ENCODE results near the gene MOBP. TPM values are rescaled to one million over a fixed set of nuclear protein-coding genes. Genes with fewer than 3 reads are reported as not detected.
A peak's percentile ranks its signal among the peaks of the same experiment; 100 is the strongest.
"Not testable (repeated sequence)": the region's sequence is repeated elsewhere in the genome, so short reads cannot be mapped to it uniquely, and the experiment has no call there.

MOBP gene
- total and polyA plus RNA-seq, 2 experiments from 2014 or later, result not detected

DNA sequence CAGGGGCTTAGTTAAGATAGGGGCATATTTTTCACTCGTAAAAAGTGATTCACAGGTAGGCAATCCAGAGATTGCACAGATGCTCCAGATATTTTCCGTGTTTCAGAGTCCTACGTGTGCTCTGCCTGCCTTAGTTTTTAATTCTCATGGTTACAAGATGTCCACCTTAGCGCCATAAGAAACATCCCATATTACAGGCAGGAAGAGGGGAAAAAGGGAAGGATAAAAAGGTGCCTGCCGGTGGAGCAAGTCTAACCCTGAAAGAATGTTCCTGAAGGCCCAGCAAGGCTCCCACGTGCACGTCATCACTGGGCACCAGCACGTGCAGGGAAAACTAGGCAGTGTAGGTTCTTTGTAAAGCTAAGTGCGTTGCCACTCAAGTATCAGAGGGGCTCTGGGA, 10.1 kb upstream of the MOBP start:
- H3K4me1 Mint-ChIP-seq, result peaks cover 6% of the 10 kb centered on the region; the same call in 2 of the 3 replicates
- no peak overlapping the region for H3K4me3 Mint-ChIP-seq
- Histone ChIP-seq H3K4me3 (no peak overlapping the region), H3K4me2 (no peak overlapping the region), H3K36me3 (ENCODE audit: insufficient read depth) (no peaks in the 10 kb centered on the region), H4K20me1 (replicated peaks; ENCODE audit: insufficient read depth) (no peaks in the 10 kb centered on the region), H3K27me3 (ENCODE audit: insufficient read depth) (no peaks in the 10 kb centered on the region), H3K79me2 (replicated peaks; ENCODE audit: insufficient read depth) (no peaks in the 10 kb centered on the region), H3K4me1 (ENCODE audit: insufficient read depth) (no peaks in the 10 kb centered on the region), H3K27ac (ENCODE audit: low read depth) (no peak overlapping the region), H2AFZ (0 out of 2 replicates have a peak overlapping the region, but pooled peaks have one; percentile 47), H3K9me2 (ENCODE audit: insufficient read depth) (peaks cover 3% of the 10 kb centered on the region; the same call in 1 of the 2 replicates), H3F3A (replicated peaks; ENCODE audit: low read depth) (no peaks in the 10 kb centered on the region)
- DNase-seq (ENCODE audit: low spot score), result no peak
- 0 out of 3 replicates have a peak, but pooled peaks cover 5% of the 10 kb centered on the region for H3K9me3 Mint-ChIP-seq
- peaks cover 4% of the 10 kb centered on the region for H3K27me3 Mint-ChIP-seq (ENCODE audit: insufficient read depth, low read depth, poor library complexity)
- H3K27ac Mint-ChIP-seq, result no peak overlapping the region
- H3K36me3 Mint-ChIP-seq (ENCODE audit: low read depth), result peaks cover 3% of the 10 kb centered on the region; the same call in 1 of the 3 replicates
- no peak for TF ChIP-seq ZNF331 (CRISPR knock-in tag; IDR thresholded peaks at IDR 0.05; ENCODE audit: low read depth)
- TF ChIP-seq NANOG (IDR thresholded peaks at IDR 0.05; ENCODE audit: borderline replicate concordance), result no peak
- TF ChIP-seq, protein P1, sequence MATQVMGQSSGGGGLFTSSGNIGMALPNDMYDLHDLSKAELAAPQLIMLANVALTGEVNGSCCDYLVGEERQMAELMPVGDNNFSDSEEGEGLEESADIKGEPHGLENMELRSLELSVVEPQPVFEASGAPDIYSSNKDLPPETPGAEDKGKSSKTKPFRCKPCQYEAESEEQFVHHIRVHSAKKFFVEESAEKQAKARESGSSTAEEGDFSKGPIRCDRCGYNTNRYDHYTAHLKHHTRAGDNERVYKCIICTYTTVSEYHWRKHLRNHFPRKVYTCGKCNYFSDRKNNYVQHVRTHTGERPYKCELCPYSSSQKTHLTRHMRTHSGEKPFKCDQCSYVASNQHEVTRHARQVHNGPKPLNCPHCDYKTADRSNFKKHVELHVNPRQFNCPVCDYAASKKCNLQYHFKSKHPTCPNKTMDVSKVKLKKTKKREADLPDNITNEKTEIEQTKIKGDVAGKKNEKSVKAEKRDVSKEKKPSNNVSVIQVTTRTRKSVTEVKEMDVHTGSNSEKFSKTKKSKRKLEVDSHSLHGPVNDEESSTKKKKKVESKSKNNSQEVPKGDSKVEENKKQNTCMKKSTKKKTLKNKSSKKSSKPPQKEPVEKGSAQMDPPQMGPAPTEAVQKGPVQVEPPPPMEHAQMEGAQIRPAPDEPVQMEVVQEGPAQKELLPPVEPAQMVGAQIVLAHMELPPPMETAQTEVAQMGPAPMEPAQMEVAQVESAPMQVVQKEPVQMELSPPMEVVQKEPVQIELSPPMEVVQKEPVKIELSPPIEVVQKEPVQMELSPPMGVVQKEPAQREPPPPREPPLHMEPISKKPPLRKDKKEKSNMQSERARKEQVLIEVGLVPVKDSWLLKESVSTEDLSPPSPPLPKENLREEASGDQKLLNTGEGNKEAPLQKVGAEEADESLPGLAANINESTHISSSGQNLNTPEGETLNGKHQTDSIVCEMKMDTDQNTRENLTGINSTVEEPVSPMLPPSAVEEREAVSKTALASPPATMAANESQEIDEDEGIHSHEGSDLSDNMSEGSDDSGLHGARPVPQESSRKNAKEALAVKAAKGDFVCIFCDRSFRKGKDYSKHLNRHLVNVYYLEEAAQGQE (IDR thresholded peaks at IDR 0.05; ENCODE audit: unreplicated experiment), result no peak
- no peak for TF ChIP-seq CREB1 (CRISPR knock-in tag; IDR thresholded peaks at IDR 0.05; ENCODE audit: low read depth)
- no peak for TF ChIP-seq EZH2phosphoT487 (IDR thresholded peaks at IDR 0.05; ENCODE audit: unreplicated experiment)
- TF ChIP-seq ZNF462 (CRISPR knock-in tag; IDR thresholded peaks at IDR 0.05), result no peak
- TF ChIP-seq EZH2 (IDR thresholded peaks at IDR 0.05; ENCODE audit: low read depth, unreplicated experiment), result no peak
- TF ChIP-seq JUNB (IDR thresholded peaks at IDR 0.05; ENCODE audit: unreplicated experiment), result no peak
- TF ChIP-seq POLR2AphosphoS5 (IDR thresholded peaks at IDR 0.05; ENCODE audit: low read depth), result no peak
- no peak for TF ChIP-seq ZNF114 (CRISPR knock-in tag; IDR thresholded peaks at IDR 0.05)
- ATAC-seq, result no peak

DNA sequence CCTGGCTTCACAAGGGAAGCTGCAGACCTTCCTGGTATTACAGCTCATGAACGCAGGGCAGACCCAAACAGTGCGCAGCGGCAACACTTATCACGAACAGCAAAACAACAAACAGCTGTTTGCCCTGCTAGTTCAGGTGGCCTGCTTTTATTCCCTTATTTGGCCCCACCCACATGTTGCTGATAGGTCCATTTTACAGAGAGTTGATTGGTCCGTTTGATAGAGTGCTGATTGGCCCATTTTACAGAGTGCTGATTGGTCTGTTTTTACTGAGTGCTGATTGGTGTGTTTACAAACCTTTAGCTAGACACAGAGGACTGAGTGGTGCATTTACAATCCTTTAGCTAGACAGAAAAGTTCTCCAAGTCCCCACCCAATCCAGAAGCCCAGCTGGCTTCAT, 8.9 kb upstream of the MOBP start:
- not testable (repeated sequence) for ATAC-seq; H3K27ac ChIP-seq (ENCODE audit: low read depth); H3K27me3 ChIP-seq (ENCODE audit: insufficient read depth); H3K27ac Mint-ChIP-seq; H3K4me3 Mint-ChIP-seq; H3K36me3 Mint-ChIP-seq (ENCODE audit: low read depth); H3K4me1 Mint-ChIP-seq; H3K79me2 ChIP-seq (replicated peaks; ENCODE audit: insufficient read depth); H3K4me1 ChIP-seq (ENCODE audit: insufficient read depth); H3K4me2 ChIP-seq; H3K4me3 ChIP-seq; H3K27me3 Mint-ChIP-seq (ENCODE audit: insufficient read depth, low read depth, poor library complexity); DNase-seq (ENCODE audit: low spot score); H4K20me1 ChIP-seq (replicated peaks; ENCODE audit: insufficient read depth); H3K9me3 Mint-ChIP-seq; H3K36me3 ChIP-seq (ENCODE audit: insufficient read depth); H3F3A ChIP-seq (replicated peaks; ENCODE audit: low read depth); H3K9me2 ChIP-seq (ENCODE audit: insufficient read depth)
- peak overlapping the region; percentile 43; the same call in 1 of the 2 replicates for H2AFZ ChIP-seq
